Upper lobe of left lung (tissue), 6 donors: Measurements from ENCODE around the gene PPM1L. TPM values are rescaled to one million over a fixed set of nuclear protein-coding genes. Genes with fewer than 3 reads are reported as not detected.

Experiments
- ATAC-seq, 2 donors: fragments of 200-7000 bp; cut with Tn5 transposase; one replicate each; pipeline ENCODE4 v1.9.1; 2022; ENCODE audit warnings: mild to moderate bottlenecking in 2 of 2, moderate library complexity in 2 of 2; ENCODE audit not compliant: low FRiP score in 2 of 2
- DNase-seq, 2 donors: peaks; one replicate each; pipeline ENCODE4 v3.0.0-alpha.2; 2019 to 2020
- H3K27ac ChIP-seq, 4 donors: fragments of 200-600 bp; sonication (generic); one replicate each; pipeline ENCODE4 v1.5.1; 2016 to 2019
- H3K27me3 ChIP-seq, 4 donors: fragments of 200-600 bp; sonication (generic); one replicate each; pipeline ENCODE4 v1.5.1; 2017 to 2019
- H3K36me3 ChIP-seq, 4 donors: fragments of 200-600 bp; sonication (generic); one replicate each; pipeline ENCODE4 v1.5.1; 2016 to 2019
- H3K4me1 ChIP-seq, 4 donors: fragments of 200-600 bp; sonication (generic); one replicate each; pipeline ENCODE4 v1.5.1; 2018 to 2019
- H3K4me3 ChIP-seq, 4 donors: fragments of 200-600 bp; sonication (generic); one replicate each; pipeline ENCODE4 v1.5.1; 2017 to 2019; ENCODE audit warnings: mild to moderate bottlenecking in 2 of 4, moderate library complexity in 1 of 4
- H3K9me3 ChIP-seq, 4 donors: fragments of 200-600 bp; sonication (generic); one replicate each; pipeline ENCODE4 v1.5.1; 2018 to 2019
- EP300 ChIP-seq, 4 donors: sonication (generic); formaldehyde crosslinking; IDR thresholded peaks; one replicate each; pipeline ENCODE4 v1.5.1; 2017; ENCODE audit warnings: antibody characterized with exemption in 4 of 4, control low read depth in 2 of 4
- POLR2A ChIP-seq, 4 donors: fragments of 450-650 bp; IDR thresholded peaks; one replicate each; pipeline ENCODE4 v1.5.1; 2016 to 2017; ENCODE audit warnings: antibody characterized with exemption in 4 of 4, mild to moderate bottlenecking in 2 of 4
- POLR2AphosphoS5 ChIP-seq, 2 donors: sonication (generic); formaldehyde crosslinking; IDR thresholded peaks; one replicate each; pipeline ENCODE4 v1.5.1; 2017; ENCODE audit warnings: antibody characterized with exemption in 2 of 2
- WGBS, 2 donors: methylation state at CpG; one replicate each; pipeline ENCODE4 v1.1.5; 2017 to 2018; 5-methylcytosine and 5-hydroxymethylcytosine counted together
- total RNA-seq, 6 donors: library from RNA; depleted of rRNA in 4 of 6; stranded (reverse); fragments of >200 nt in 4 of 6; gene quantifications; one replicate each; pipeline versions ENCODE4 v1.1.0 to v1.2.1, GENCODE V29; 2016 to 2021
- TF ChIP-seq, protein P1 (sequence below), 6 experiments: fragments of 450-650 bp in 4 of 6; fragments of 200-600 bp in 2 of 6; sonication (generic) in 2 of 6; IDR thresholded peaks; one replicate each; pipeline ENCODE4 v1.5.1; 2016 to 2019; ENCODE audit warnings: antibody characterized with exemption in 6 of 6
- donor health status: DM: no; HTN: no; CAD: no; lungs with moderate emphysema.
- donor health status: DM: no; HTN: yes; CAD: no; lungs with severe emphysema.

The PPM1L gene
- total RNA-seq, 6 donors from 2014 or later = 11.3 to 26.8 (median 18.7) TPM

DNA sequence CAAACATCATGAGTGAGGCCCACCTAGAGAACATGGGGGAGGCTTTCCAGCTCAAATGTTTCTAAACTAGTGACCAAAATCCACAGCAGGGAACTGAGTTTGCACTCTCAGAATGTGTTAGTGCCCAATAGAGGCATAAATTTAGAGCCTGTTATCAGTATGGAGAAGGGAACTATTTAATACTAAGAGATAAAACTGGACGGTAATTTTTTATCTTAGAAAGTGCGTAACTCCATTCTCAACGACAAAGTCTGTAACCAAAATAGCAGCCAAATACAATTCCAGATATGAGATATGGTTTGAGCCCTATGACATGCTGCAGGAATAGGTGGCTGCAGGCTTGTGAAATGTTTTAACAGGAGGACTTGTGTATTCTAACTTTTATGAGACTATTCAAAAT is 345.6 kb downstream of the PPM1L start:
- DNase-seq = no peak
- H3K9me3 ChIP-seq = no peaks in the 10 kb centered on the region
- H3K36me3 ChIP-seq = peaks cover 0 to 25% (median 0%) of the 10 kb centered on the region in 4 donors
- H3K4me1 ChIP-seq = peaks cover 0 to 14% (median 7%) of the 10 kb centered on the region in 4 donors
- peak overlapping the region in 1 of 4 donors; percentile 87 for H3K4me3 ChIP-seq
- no peak for TF ChIP-seq EP300 (IDR thresholded peaks at IDR 0.05)
- TF ChIP-seq, protein P1, sequence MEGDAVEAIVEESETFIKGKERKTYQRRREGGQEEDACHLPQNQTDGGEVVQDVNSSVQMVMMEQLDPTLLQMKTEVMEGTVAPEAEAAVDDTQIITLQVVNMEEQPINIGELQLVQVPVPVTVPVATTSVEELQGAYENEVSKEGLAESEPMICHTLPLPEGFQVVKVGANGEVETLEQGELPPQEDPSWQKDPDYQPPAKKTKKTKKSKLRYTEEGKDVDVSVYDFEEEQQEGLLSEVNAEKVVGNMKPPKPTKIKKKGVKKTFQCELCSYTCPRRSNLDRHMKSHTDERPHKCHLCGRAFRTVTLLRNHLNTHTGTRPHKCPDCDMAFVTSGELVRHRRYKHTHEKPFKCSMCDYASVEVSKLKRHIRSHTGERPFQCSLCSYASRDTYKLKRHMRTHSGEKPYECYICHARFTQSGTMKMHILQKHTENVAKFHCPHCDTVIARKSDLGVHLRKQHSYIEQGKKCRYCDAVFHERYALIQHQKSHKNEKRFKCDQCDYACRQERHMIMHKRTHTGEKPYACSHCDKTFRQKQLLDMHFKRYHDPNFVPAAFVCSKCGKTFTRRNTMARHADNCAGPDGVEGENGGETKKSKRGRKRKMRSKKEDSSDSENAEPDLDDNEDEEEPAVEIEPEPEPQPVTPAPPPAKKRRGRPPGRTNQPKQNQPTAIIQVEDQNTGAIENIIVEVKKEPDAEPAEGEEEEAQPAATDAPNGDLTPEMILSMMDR (IDR thresholded peaks at IDR 0.05) = no peak
- no peak for TF ChIP-seq POLR2AphosphoS5 (IDR thresholded peaks at IDR 0.05)
- TF ChIP-seq POLR2A (IDR thresholded peaks at IDR 0.05) = no peak
- 78 to 85% methylated on average over 3 of the region's 3 CpGs for WGBS, 2 donors
- no peak overlapping the region for H3K27ac ChIP-seq
- no peak for ATAC-seq
- no peaks in the 10 kb centered on the region for H3K27me3 ChIP-seq

GRCh38 chr3:161103776-161104385 is 347.9 kb downstream of the PPM1L start:
- DNase-seq (peak in 1 of 2 donors; percentile 47), ATAC-seq (no peak)
- peaks cover 0 to 18% (median 0%) of the 10 kb centered on the region in 4 donors for H3K36me3 ChIP-seq
- H3K9me3 ChIP-seq = no peaks in the 10 kb centered on the region
- H3K27me3 ChIP-seq = no peaks in the 10 kb centered on the region
- no peak for TF ChIP-seq EP300 (IDR thresholded peaks at IDR 0.05)
- no peak for TF ChIP-seq POLR2A (IDR thresholded peaks at IDR 0.05)
- no peak for TF ChIP-seq POLR2AphosphoS5 (IDR thresholded peaks at IDR 0.05)
- TF ChIP-seq, protein P1 (IDR thresholded peaks at IDR 0.05) = no peak
- H3K4me1 ChIP-seq = peaks cover 0 to 10% (median 6%) of the 10 kb centered on the region in 4 donors
- H3K4me3 ChIP-seq = peak overlapping the region in 3 of 4 donors; percentile 60 to 87 (median 86)
- 91% methylated on average over 22 of the region's 22 CpGs for whole genome bisulfite sequencing, 2 donors
- H3K27ac ChIP-seq = peak overlapping the region; percentile 84 to 90 (median 86)

GRCh38 chr3:161104561-161105551 is 348.8 kb downstream of the PPM1L start, which contains the start of gene B3GALNT1:
B3GALNT1 (minus strand) TSS chr3:161105349; CDS start chr3:161086754, 18,595 bp downstream.
- Histone ChIP-seq H3K27ac (peak within 1 kb of the TSS; percentile 84 to 90 (median 86)), H3K4me3 (peak within 1 kb of the TSS; percentile 60 to 87 (median 82)), H3K36me3 (peaks cover 0 to 11% (median 0%) of the 10 kb centered on the region in 4 donors), H3K27me3 (no peaks in the 10 kb centered on the region), H3K9me3 (no peaks in the 10 kb centered on the region), H3K4me1 (peaks cover 0 to 10% (median 6%) of the 10 kb centered on the region in 4 donors)
- peak; percentile 45 to 91 for DNase-seq
- ATAC-seq = peak; percentile 78 to 87
- TF ChIP-seq, protein P1 (IDR thresholded peaks at IDR 0.05) = peak in 3 of 6 experiments; percentile 12 to 22 (median 14)
- peak in 2 of 4 donors; percentile 44 to 46 for TF ChIP-seq POLR2A (IDR thresholded peaks at IDR 0.05)
- peak; percentile 10 to 28 for TF ChIP-seq POLR2AphosphoS5 (IDR thresholded peaks at IDR 0.05)
- peak in 1 of 4 donors; percentile 57 for TF ChIP-seq EP300 (IDR thresholded peaks at IDR 0.05)
- WGBS, 2 donors = 2 to 3% methylated on average over 27 to 62 of the region's 97 CpGs

GRCh38 chr3:161107311-161107710 is 351.3 kb downstream of the PPM1L start:
- no peak overlapping the region for H3K4me3 ChIP-seq
- peaks cover 0 to 10% (median 6%) of the 10 kb centered on the region in 4 donors for H3K4me1 ChIP-seq
- no peak for ATAC-seq
- no peaks in the 10 kb centered on the region for H3K36me3 ChIP-seq
- no peak for TF ChIP-seq POLR2AphosphoS5 (IDR thresholded peaks at IDR 0.05)
- no peaks in the 10 kb centered on the region for H3K9me3 ChIP-seq
- no peak overlapping the region for H3K27ac ChIP-seq
- no peak for DNase-seq
- 58 to 93% methylated on average over 1 of the region's 1 CpG for WGBS, 2 donors
- H3K27me3 ChIP-seq = no peaks in the 10 kb centered on the region

DNA sequence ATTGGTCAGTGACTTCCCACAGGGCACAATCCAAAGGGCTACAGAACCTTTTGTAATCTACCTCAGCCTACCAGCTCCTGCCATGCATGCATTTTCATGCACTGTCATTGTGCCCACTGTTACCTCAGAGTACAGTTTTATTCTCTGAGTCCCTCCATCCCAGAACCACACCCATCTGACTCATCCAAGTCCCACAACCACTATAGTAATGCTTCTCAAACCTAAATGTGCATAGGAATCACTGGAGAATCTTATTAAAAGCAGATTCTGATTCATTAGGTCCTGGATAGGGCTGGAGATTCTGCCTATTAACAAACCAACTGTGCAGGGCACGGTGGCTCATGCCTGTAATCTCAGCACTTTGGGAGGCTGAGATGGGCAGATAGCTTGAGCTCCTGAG is 352.8 kb downstream of the PPM1L start:
- H3K9me3 ChIP-seq = no peaks in the 10 kb centered on the region
- no peak for DNase-seq
- no peaks in the 10 kb centered on the region for H3K27me3 ChIP-seq
- no peaks in the 10 kb centered on the region for H3K36me3 ChIP-seq
- no peak overlapping the region for H3K4me3 ChIP-seq
- WGBS, 2 donors = 94 to 100% methylated on average over 1 of the region's 1 CpG
- ATAC-seq = no peak
- H3K27ac ChIP-seq = no peak overlapping the region
- H3K4me1 ChIP-seq = peaks cover 0 to 8% (median 6%) of the 10 kb centered on the region in 4 donors
- TF ChIP-seq, protein P1 (IDR thresholded peaks at IDR 0.05) = no peak
- TF ChIP-seq EP300 (IDR thresholded peaks at IDR 0.05) (no peak), POLR2A (IDR thresholded peaks at IDR 0.05) (no peak), POLR2AphosphoS5 (IDR thresholded peaks at IDR 0.05) (no peak)
